OCI-LY1 (cell line): Measurements from ENCODE around the gene ARL8A.

Source experiments
- H2AFZ ChIP-seq: fragments of 200-600 bp; sonication (generic), shearing (Covaris generic); 2 replicates; pipeline ENCODE4 v1.6.0; 2014; ENCODE audit warnings: antibody characterized with exemption, mild to moderate bottlenecking, low read length
- H3F3A ChIP-seq: fragments of 200-600 bp; sonication (generic), shearing (Covaris generic); 2 replicates; pipeline ENCODE4 v1.6.0; 2014; ENCODE audit warnings: mild to moderate bottlenecking, antibody characterized with exemption, low read length, moderate library complexity; ENCODE audit not compliant: insufficient read depth
- H3K27ac ChIP-seq: fragments of 200-600 bp; sonication (generic); 2 replicates; pipeline ENCODE4 v1.5.1; 2014; ENCODE audit warnings: low read length, mixed run types, mild to moderate bottlenecking, low read depth; ENCODE audit not compliant: poor library complexity, severe bottlenecking
- H3K27me3 ChIP-seq: fragments of 200-600 bp; sonication (generic); 2 replicates; pipeline ENCODE4 v1.6.0; 2014; ENCODE audit warnings: antibody characterized with exemption, mild to moderate bottlenecking, low read length, moderate library complexity; ENCODE audit not compliant: insufficient read depth
- H3K36me3 ChIP-seq: fragments of 200-600 bp; sonication (generic); 2 replicates; pipeline ENCODE4 v1.6.1; 2014; ENCODE audit warnings: mild to moderate bottlenecking, antibody characterized with exemption, low read length, moderate library complexity, mixed read lengths; ENCODE audit not compliant: insufficient read depth
- H3K4me1 ChIP-seq: fragments of 200-600 bp; sonication (generic); 2 replicates; pipeline ENCODE4 v1.5.1; 2014; ENCODE audit warnings: mild to moderate bottlenecking, low read length, moderate library complexity; ENCODE audit not compliant: insufficient read depth, severe bottlenecking
- H3K4me2 ChIP-seq: fragments of 200-600 bp; sonication (generic), shearing (Covaris generic); 2 replicates; pipeline ENCODE4 v1.6.1; 2014; ENCODE audit warnings: low read length
- H3K4me3 ChIP-seq: fragments of 200-600 bp; sonication (generic); 2 replicates; pipeline ENCODE4 v1.5.1; 2014; ENCODE audit warnings: low read length, low read depth, mild to moderate bottlenecking, mixed read lengths; ENCODE audit not compliant: poor library complexity, severe bottlenecking
- H3K79me2 ChIP-seq: fragments of 200-600 bp; shearing (Covaris generic); 2 replicates; pipeline ENCODE4 v1.6.1; 2016; ENCODE audit warnings: mixed run types, low read length, mixed read lengths; ENCODE audit not compliant: insufficient read depth
- H3K9ac ChIP-seq: fragments of 200-600 bp; sonication (generic), shearing (Covaris generic); 2 replicates; pipeline ENCODE4 v1.6.1; 2014; ENCODE audit warnings: mild to moderate bottlenecking, low read length, mixed read lengths
- H3K9me2 ChIP-seq: fragments of 200-600 bp; sonication (generic), shearing (Covaris generic); 2 replicates; pipeline ENCODE4 v1.6.1; 2014; ENCODE audit warnings: low read depth, mild to moderate bottlenecking, low read length, mixed read lengths
- H3K9me3 ChIP-seq: fragments of 200-600 bp; shearing (Covaris generic); 2 replicates; pipeline ENCODE4 v1.6.1; 2014; ENCODE audit warnings: low read length, mixed read lengths
- H4K20me1 ChIP-seq: fragments of 200-600 bp; sonication (generic), shearing (Covaris generic); 2 replicates; pipeline ENCODE4 v1.6.0; 2016; ENCODE audit warnings: mild to moderate bottlenecking, low read length; ENCODE audit not compliant: insufficient read depth
- EZH2 ChIP-seq: fragments of 200-600 bp; sonication (generic), shearing (Covaris generic); IDR thresholded peaks from 2 replicates; pipeline ENCODE4 v1.8.0; 2017; ENCODE audit warnings: borderline replicate concordance, mixed run types, mild to moderate bottlenecking, antibody characterized with exemption, low read length, moderate library complexity, mixed read lengths
- TF ChIP-seq, protein P1 (sequence below): fragments of 200-600 bp; sonication (generic), shearing (Covaris generic); IDR thresholded peaks from 2 replicates; pipeline ENCODE4 v1.5.1; 2017; ENCODE audit warnings: mild to moderate bottlenecking, antibody characterized with exemption, low read length, moderate library complexity, mixed read lengths

Gene ARL8A

DNA sequence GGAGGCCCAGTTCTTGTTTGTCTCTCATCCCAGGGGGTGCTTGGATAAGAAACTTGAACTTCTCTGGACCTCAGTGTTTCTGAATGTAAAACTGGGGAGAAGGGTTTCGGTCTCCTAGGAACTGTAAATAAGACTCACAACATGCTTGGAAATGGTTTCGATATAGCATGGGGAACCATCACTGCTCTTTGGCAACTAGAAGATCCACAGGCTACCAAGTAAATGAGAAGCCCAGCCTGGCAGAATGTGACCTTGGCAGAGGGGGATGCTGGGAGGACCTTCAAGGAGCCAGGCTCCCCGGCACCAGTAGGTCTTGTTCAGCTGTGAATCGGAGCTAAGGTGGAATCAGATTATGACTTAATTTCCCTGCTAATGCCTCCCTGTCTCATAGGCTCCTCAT lies 3.7 kb downstream of the ARL8A start:
- no peak overlapping the region for H2AFZ ChIP-seq
- H3K9me3 ChIP-seq = no peaks in the 10 kb centered on the region
- TF ChIP-seq, protein P1, sequence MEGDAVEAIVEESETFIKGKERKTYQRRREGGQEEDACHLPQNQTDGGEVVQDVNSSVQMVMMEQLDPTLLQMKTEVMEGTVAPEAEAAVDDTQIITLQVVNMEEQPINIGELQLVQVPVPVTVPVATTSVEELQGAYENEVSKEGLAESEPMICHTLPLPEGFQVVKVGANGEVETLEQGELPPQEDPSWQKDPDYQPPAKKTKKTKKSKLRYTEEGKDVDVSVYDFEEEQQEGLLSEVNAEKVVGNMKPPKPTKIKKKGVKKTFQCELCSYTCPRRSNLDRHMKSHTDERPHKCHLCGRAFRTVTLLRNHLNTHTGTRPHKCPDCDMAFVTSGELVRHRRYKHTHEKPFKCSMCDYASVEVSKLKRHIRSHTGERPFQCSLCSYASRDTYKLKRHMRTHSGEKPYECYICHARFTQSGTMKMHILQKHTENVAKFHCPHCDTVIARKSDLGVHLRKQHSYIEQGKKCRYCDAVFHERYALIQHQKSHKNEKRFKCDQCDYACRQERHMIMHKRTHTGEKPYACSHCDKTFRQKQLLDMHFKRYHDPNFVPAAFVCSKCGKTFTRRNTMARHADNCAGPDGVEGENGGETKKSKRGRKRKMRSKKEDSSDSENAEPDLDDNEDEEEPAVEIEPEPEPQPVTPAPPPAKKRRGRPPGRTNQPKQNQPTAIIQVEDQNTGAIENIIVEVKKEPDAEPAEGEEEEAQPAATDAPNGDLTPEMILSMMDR = no peak
- no peak overlapping the region for H3K4me2 ChIP-seq
- peaks cover 23% of the 10 kb centered on the region for H3K4me1 ChIP-seq
- no peaks in the 10 kb centered on the region for H3F3A ChIP-seq
- H3K9ac ChIP-seq = no peak overlapping the region
- H3K4me3 ChIP-seq = no peak overlapping the region
- H3K36me3 ChIP-seq = peaks cover 26% of the 10 kb centered on the region; the same call in 1 of the 2 replicates
- no peaks in the 10 kb centered on the region for H4K20me1 ChIP-seq
- no peaks in the 10 kb centered on the region for H3K9me2 ChIP-seq
- peaks cover 29% of the 10 kb centered on the region for H3K79me2 ChIP-seq
- no peaks in the 10 kb centered on the region for H3K27me3 ChIP-seq
- no peak overlapping the region for H3K27ac ChIP-seq

DNA sequence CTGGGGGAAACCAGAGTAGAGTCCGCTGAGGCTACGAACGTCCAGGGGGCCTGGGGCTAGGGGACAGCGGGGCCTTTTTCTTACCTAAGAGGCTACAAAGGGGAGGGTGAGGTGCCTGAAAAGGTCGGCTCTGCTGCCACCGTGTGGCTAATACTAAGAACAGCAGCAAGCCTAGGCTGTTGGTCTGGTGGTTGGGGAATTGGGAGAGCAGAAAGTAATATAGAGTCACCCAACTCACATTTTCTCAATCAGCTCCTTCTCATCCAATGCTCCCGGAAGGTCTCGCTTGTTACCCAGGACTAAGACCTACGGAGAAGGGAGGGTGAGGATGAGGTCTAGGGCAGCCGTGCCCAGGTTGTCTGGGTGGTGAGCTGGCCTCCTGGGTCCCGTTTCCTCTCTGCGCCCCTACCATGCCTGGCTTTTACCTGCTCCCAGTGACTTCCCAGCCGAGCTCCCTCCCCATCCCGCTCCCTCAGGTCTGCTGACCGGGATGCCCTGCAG lies 9.3 kb downstream of the ARL8A start:
- Histone ChIP-seq H3K9me2 (no peaks in the 10 kb centered on the region), H3F3A (no peaks in the 10 kb centered on the region), H2AFZ (no peak overlapping the region), H3K9me3 (no peaks in the 10 kb centered on the region), H3K4me1 (no peaks in the 10 kb centered on the region), H4K20me1 (no peaks in the 10 kb centered on the region), H3K4me2 (no peak overlapping the region), H3K9ac (no peak overlapping the region), H3K36me3 (peaks cover 43% of the 10 kb centered on the region), H3K27me3 (no peaks in the 10 kb centered on the region), H3K79me2 (peaks cover 4% of the 10 kb centered on the region; the same call in 1 of the 2 replicates), H3K27ac (no peak overlapping the region), H3K4me3 (no peak overlapping the region)
- TF ChIP-seq, protein P1 = peak; percentile 75
- TF ChIP-seq EZH2 = no peak

DNA sequence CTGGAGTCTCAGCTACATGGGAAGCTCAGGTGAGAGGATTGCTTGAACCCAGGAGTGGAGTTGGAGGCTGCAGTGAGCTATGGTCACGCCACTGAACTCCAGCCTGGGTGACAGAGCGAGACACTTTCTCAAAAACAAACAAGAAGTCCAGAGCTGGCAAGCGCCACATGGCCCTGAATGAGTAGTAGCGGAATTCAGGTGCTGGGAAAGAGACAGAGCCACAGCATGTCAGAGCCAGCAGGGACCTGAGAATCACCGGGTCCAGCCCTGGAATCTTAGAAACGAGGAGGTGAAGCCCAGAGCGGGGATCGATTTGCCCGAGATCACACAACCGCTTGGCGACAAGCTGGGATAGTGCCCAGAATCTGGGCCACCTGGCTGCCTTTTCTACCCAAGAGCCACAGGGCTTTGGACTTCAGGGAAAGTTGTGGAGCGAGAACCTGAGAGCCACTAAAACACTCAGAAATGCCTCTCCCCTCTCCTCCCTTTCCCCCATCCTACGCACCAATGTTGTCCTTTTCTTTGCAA lies 9.8 kb downstream of the ARL8A start:
- Histone ChIP-seq H3F3A (no peaks in the 10 kb centered on the region), H3K9me2 (no peaks in the 10 kb centered on the region), H3K27ac (no peak overlapping the region), H4K20me1 (no peaks in the 10 kb centered on the region), H3K9me3 (no peaks in the 10 kb centered on the region), H3K9ac (no peak overlapping the region), H3K4me3 (no peak overlapping the region), H3K4me2 (no peak overlapping the region), H2AFZ (no peak overlapping the region), H3K79me2 (peaks cover under 1% of the 10 kb centered on the region; the same call in 1 of the 2 replicates), H3K27me3 (no peaks in the 10 kb centered on the region), H3K36me3 (peaks cover 42% of the 10 kb centered on the region), H3K4me1 (no peaks in the 10 kb centered on the region)
- TF ChIP-seq EZH2 = no peak

DNA sequence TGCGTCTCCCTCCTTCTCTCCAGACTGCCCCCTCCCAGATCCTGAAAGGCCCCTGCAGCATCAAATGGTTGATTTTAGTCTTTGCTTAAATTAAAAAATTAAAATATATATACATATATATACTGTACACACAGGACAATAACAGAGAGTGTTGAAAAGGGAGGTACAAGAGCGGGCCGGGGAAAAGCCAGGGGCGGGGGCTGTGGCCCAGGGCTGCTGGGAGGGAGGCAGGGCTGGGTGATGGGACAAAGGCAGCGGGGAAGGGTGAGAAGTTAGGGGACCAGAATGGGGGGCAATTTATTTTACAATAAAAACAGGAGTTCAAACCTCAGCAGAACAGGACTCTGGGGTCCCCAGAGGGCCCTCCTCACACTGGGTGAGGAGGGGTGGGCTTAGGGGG lies 10.5 kb downstream of the ARL8A start:
- Histone ChIP-seq H3K4me3 (no peak overlapping the region), H3K9me3 (no peaks in the 10 kb centered on the region), H3F3A (no peaks in the 10 kb centered on the region), H3K9me2 (no peaks in the 10 kb centered on the region), H3K4me2 (no peak overlapping the region), H3K9ac (no peak overlapping the region), H3K4me1 (no peaks in the 10 kb centered on the region), H4K20me1 (no peaks in the 10 kb centered on the region), H3K27me3 (no peaks in the 10 kb centered on the region), H2AFZ (no peak overlapping the region), H3K27ac (no peak overlapping the region), H3K36me3 (peaks cover 42% of the 10 kb centered on the region), H3K79me2 (no peaks in the 10 kb centered on the region)
- TF ChIP-seq, protein P1 = no peak
- TF ChIP-seq EZH2 = no peak
